Measurements from ENCODE around the gene SEMA6D.
A peak's percentile ranks its signal among the peaks of the same experiment; 100 is the strongest.

Gene SEMA6D, protein sequence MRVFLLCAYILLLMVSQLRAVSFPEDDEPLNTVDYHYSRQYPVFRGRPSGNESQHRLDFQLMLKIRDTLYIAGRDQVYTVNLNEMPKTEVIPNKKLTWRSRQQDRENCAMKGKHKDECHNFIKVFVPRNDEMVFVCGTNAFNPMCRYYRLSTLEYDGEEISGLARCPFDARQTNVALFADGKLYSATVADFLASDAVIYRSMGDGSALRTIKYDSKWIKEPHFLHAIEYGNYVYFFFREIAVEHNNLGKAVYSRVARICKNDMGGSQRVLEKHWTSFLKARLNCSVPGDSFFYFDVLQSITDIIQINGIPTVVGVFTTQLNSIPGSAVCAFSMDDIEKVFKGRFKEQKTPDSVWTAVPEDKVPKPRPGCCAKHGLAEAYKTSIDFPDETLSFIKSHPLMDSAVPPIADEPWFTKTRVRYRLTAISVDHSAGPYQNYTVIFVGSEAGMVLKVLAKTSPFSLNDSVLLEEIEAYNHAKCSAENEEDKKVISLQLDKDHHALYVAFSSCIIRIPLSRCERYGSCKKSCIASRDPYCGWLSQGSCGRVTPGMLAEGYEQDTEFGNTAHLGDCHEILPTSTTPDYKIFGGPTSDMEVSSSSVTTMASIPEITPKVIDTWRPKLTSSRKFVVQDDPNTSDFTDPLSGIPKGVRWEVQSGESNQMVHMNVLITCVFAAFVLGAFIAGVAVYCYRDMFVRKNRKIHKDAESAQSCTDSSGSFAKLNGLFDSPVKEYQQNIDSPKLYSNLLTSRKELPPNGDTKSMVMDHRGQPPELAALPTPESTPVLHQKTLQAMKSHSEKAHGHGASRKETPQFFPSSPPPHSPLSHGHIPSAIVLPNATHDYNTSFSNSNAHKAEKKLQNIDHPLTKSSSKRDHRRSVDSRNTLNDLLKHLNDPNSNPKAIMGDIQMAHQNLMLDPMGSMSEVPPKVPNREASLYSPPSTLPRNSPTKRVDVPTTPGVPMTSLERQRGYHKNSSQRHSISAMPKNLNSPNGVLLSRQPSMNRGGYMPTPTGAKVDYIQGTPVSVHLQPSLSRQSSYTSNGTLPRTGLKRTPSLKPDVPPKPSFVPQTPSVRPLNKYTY

DNA sequence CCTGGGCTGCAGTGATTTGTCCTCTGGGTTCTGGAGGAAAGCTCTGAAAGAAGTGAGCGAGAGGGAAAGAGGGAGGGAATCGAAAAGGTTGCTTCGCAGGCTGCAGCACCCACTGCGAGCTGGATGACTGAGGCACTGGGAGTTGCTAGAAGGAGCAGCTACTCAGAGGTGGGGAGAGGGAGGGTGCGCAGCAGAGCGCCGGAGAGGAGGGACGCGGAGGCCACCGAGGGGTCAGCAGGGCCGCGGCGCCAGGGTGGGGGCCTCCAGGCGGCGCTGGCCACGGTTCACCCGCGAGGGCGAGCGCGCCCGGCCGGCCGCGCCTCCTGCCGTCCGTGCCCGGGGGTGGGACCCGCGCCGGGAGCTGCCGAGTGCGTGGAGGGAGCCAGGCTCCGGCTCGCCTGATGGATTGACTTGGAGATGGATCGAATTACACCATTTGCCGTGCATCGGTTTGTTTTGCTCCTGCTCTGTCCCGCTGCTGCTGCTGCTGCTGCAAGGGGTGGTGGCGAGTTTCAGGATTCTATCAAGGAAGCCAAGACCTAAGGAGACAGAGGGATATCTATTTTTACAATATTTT lies at the start of gene SEMA6D:
Gene SEMA6D (plus strand): TSS at position 470 of the 577 bp plus-strand sequence. CDS start 42,294 bp downstream, outside the sequence.
- in situ Hi-C loops (cut with MboI; ENCODE audit: low pct_unique_long_range_greater_than_20kb, low sequenced_read_pairs, unreplicated experiment), result loop anchor here (25.0 kb wide), 1 partner anchor 270 kb away; no protein-coding TSS in a partner anchor
- TF ChIP-seq, protein P1, sequence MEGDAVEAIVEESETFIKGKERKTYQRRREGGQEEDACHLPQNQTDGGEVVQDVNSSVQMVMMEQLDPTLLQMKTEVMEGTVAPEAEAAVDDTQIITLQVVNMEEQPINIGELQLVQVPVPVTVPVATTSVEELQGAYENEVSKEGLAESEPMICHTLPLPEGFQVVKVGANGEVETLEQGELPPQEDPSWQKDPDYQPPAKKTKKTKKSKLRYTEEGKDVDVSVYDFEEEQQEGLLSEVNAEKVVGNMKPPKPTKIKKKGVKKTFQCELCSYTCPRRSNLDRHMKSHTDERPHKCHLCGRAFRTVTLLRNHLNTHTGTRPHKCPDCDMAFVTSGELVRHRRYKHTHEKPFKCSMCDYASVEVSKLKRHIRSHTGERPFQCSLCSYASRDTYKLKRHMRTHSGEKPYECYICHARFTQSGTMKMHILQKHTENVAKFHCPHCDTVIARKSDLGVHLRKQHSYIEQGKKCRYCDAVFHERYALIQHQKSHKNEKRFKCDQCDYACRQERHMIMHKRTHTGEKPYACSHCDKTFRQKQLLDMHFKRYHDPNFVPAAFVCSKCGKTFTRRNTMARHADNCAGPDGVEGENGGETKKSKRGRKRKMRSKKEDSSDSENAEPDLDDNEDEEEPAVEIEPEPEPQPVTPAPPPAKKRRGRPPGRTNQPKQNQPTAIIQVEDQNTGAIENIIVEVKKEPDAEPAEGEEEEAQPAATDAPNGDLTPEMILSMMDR (IDR thresholded peaks at IDR 0.05; ENCODE audit: extremely low read depth, insufficient read depth, missing control alignments), result no peak
- peak; percentile 44 for DNase-seq (ENCODE audit: low spot score)

DNA sequence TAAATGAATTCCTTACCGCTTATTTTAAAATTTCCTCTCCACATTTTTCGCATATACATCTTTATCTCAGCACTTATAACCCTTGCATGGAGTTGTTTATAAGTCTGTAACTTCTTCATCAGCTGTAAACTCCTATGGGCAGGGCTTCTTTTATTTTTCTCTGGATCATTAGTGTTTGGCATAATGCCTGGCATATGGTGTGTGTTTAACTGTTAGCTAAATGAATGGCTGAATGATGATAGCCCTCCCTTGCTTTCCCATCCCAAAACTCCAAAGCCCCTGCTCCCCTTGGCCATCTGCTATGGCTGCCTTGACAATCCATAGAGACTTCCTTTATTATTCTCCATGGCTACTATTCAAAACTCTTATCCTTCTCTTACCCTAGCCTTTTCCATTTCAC lies 48.1 kb upstream of the SEMA6D start:
- no peak for DNase-seq (ENCODE audit: low spot score)

DNA sequence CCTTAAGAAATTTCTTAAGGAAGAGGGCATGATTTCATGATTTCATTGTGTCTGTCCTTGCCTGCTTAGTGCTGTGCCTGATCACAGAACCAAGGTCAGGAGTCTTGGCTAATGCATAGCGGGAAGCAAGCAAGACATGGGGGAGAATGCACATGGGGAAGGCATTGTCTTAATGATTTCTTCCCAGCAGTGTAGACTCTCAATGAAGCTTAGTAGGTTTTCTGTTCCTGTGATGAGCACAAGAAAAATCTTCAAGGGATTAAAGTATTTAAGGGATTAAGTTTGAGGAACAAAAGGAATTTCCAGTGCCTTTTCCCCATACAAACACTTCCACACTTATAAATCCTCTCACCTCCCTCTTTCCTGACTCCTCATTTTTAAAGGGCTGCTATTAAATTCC lies 46.9 kb upstream of the SEMA6D start:
- in situ Hi-C loops (cut with MboI; ENCODE audit: low pct_unique_long_range_greater_than_20kb, low sequenced_read_pairs, unreplicated experiment), result no loop called here
- no peak for DNase-seq (ENCODE audit: low spot score)
- TF ChIP-seq, protein P1 (IDR thresholded peaks at IDR 0.05; ENCODE audit: extremely low read depth, insufficient read depth, missing control alignments), result no peak

More for the DNA sequence above, 48.1 kb upstream of the SEMA6D start:
- TF ChIP-seq, protein P1 (IDR thresholded peaks at IDR 0.05; ENCODE audit: extremely low read depth, insufficient read depth, missing control alignments), result no peak
- in situ Hi-C loops (cut with MboI; ENCODE audit: low pct_unique_long_range_greater_than_20kb, low sequenced_read_pairs, unreplicated experiment), result no loop called here

DNA sequence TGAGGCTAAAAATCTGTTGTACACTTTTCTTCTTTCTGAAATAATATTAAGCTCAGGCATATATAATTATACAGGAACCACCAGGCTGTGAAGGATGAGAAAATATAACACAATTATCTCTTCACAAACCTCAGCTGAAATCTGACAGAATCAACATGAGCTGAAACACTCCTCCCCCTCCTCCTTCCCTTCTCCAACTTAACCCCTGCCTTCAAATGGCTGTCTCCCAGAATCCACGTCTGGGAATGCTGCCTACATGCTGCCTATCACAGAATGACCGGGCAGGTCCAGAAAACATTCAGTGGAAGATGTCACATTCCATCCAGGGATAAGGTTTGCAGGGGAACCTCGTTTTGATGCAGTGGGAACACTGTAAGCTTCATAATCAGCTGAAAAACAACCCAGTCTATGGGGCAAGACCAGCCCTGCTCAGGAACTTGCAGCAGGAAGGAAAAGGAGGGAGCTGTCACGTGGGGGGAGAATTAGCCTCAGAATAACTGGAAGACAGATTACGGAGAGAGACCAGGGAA lies 44.0 kb upstream of the SEMA6D start:
- DNase-seq (ENCODE audit: low spot score), result no peak
- in situ Hi-C loops (cut with MboI; ENCODE audit: low pct_unique_long_range_greater_than_20kb, low sequenced_read_pairs, unreplicated experiment), result no loop called here
- TF ChIP-seq, protein P1 (IDR thresholded peaks at IDR 0.05; ENCODE audit: extremely low read depth, insufficient read depth, missing control alignments), result no peak

DNA sequence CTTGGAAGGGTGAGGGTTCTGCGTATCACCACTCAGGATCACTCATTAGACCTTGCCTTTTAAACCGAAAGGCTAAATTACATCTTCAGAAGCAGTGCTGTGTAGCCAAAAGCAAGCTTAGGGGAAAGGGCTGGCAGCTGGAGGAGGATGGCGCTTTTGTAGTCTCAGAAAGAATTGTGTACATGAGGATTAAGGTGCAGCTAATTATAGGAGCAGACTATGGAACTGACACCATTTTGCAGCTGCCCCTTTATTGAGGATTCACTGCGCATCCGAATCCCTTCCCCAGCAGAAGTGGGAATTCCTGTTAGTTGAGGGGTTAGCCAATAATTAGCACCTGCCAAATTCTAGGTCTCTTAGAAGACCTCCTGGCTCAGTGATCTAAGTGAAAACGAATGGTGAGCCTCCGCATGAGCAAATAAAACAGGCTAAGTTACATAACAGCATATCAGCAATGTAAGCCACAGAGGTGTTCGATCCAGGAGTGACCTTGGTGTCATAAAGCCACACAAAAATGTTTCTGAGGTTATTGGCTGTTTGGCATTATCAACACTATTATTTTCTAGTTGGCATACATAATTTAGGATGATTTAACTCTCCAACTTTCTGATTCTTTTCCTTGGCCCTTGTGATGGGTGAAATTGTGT lies 42.6 kb upstream of the SEMA6D start:
- TF ChIP-seq, protein P1 (IDR thresholded peaks at IDR 0.05; ENCODE audit: extremely low read depth, insufficient read depth, missing control alignments), result no peak
- no peak for DNase-seq (ENCODE audit: low spot score)
- in situ Hi-C loops (cut with MboI; ENCODE audit: low pct_unique_long_range_greater_than_20kb, low sequenced_read_pairs, unreplicated experiment), result no loop called here
